Measurements from ENCODE around the gene TMEM178B.

Gene TMEM178B

GRCh38 chr7:141221007-141221612 lies 147.2 kb downstream of the TMEM178B start:
- H3K36me3 Mint-ChIP-seq (ENCODE audit: low read depth), result no peaks in the 10 kb centered on the region
- H3K4me3 Mint-ChIP-seq, result no peak overlapping the region
- H3K4me1 Mint-ChIP-seq, result no peaks in the 10 kb centered on the region
- no peaks in the 10 kb centered on the region for H3K9me3 Mint-ChIP-seq
- peaks cover 5% of the 10 kb centered on the region for H3K27me3 Mint-ChIP-seq (ENCODE audit: low read depth)
- TF ChIP-seq, protein P1, sequence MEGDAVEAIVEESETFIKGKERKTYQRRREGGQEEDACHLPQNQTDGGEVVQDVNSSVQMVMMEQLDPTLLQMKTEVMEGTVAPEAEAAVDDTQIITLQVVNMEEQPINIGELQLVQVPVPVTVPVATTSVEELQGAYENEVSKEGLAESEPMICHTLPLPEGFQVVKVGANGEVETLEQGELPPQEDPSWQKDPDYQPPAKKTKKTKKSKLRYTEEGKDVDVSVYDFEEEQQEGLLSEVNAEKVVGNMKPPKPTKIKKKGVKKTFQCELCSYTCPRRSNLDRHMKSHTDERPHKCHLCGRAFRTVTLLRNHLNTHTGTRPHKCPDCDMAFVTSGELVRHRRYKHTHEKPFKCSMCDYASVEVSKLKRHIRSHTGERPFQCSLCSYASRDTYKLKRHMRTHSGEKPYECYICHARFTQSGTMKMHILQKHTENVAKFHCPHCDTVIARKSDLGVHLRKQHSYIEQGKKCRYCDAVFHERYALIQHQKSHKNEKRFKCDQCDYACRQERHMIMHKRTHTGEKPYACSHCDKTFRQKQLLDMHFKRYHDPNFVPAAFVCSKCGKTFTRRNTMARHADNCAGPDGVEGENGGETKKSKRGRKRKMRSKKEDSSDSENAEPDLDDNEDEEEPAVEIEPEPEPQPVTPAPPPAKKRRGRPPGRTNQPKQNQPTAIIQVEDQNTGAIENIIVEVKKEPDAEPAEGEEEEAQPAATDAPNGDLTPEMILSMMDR (IDR thresholded peaks at IDR 0.05; ENCODE audit: unreplicated experiment in 3 of 3), result no peak
- H3K27ac Mint-ChIP-seq, result no peak overlapping the region

DNA sequence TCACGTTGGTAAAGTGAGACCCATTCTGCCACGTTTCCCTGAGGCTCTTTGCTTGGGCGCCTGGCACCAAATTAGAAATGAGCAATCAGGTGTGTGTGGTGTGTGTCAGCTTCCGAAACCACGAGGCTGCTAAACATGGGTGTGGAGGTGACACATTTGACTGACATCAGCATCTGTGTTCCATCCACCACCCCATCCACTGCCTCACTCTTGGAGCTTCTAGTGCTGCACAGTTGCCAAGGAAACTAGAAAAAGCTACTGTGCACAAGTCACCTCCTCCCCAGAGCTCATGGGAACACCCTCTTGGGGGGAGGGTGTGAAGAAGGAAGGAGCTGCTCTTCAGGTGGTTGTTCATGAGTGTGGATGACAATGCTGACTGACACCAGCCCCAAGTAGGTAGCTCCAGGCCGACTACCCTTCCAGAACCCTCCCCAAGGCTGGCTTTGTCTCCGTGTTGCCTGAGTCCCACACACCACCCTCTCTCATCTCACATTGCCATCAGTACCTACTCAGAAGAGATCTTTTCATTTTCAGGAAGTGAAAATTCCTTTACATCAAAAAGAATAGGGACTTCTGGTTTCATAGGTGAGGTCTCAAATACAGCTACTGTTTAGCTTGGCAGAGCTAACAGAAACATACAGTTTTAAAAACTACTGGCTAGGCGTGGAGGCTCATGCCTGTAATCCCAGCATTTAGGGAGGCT lies 152.2 kb downstream of the TMEM178B start:
- Mint-ChIP-seq H3K9me3 (no peaks in the 10 kb centered on the region), H3K4me3 (no peak overlapping the region), H3K27ac (no peak overlapping the region), H3K27me3 (ENCODE audit: low read depth) (no peaks in the 10 kb centered on the region), H3K4me1 (no peaks in the 10 kb centered on the region), H3K36me3 (ENCODE audit: low read depth) (no peaks in the 10 kb centered on the region)
- TF ChIP-seq, protein P1 (IDR thresholded peaks at IDR 0.05; ENCODE audit: unreplicated experiment in 3 of 3), result no peak

GRCh38 chr7:141227454-141227853 lies 153.6 kb downstream of the TMEM178B start:
- Mint-ChIP-seq H3K4me1 (no peaks in the 10 kb centered on the region), H3K4me3 (no peak overlapping the region), H3K9me3 (no peaks in the 10 kb centered on the region), H3K27me3 (ENCODE audit: low read depth) (no peaks in the 10 kb centered on the region), H3K36me3 (ENCODE audit: low read depth) (no peaks in the 10 kb centered on the region), H3K27ac (no peak overlapping the region)
- TF ChIP-seq, protein P1 (IDR thresholded peaks at IDR 0.05; ENCODE audit: unreplicated experiment in 3 of 3), result no peak

DNA sequence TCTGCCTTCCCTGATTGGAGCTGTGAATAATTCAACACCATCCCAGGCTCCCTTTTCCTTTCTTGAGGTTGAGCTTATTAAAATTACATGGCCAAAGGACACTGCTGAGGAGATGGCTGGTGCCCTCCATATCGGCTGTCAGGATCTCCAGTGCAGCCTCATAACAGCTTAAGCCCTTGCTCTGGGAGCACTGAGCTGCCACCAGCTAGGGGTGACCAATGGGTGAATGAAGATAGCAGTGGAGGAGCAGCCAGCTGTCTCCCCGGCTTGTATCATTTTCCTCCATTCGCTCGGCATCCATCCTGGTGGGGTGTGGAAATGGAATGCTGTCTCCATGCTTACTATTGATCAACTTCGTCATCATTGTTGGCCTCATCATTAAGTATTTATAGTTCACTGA lies 154.6 kb downstream of the TMEM178B start:
- Mint-ChIP-seq H3K9me3 (no peaks in the 10 kb centered on the region), H3K4me3 (no peak overlapping the region), H3K4me1 (no peaks in the 10 kb centered on the region), H3K27ac (no peak overlapping the region), H3K36me3 (ENCODE audit: low read depth) (no peaks in the 10 kb centered on the region), H3K27me3 (ENCODE audit: low read depth) (no peaks in the 10 kb centered on the region)
- TF ChIP-seq, protein P1 (IDR thresholded peaks at IDR 0.05; ENCODE audit: unreplicated experiment in 3 of 3), result no peak

- Mint-ChIP-seq H3K27ac (no peak overlapping the region), H3K4me3 (no peak overlapping the region), H3K36me3 (ENCODE audit: low read depth) (no peaks in the 10 kb centered on the region), H3K9me3 (no peaks in the 10 kb centered on the region), H3K27me3 (ENCODE audit: low read depth) (no peaks in the 10 kb centered on the region), H3K4me1 (no peaks in the 10 kb centered on the region)
- TF ChIP-seq, protein P1 (IDR thresholded peaks at IDR 0.05; ENCODE audit: unreplicated experiment in 3 of 3), result no peak
These were observed 157.3 kb downstream of the TMEM178B start for GRCh38 chr7:141231018-141231792.
